Endothelial cell of umbilical vein (primary cell): Measurements from ENCODE around the gene LRP11.
A peak's percentile ranks its signal among the peaks of the same experiment; 100 is the strongest.

ENCODE experiments used
- CTCF ChIP-seq, 2 donors: IDR thresholded peaks; 1 replicate in 1 of 2; 2 replicates in 1 of 2; pipeline ENCODE4 v1.5.1; 2011; ENCODE audit warnings: low read length in 2 of 2, mild to moderate bottlenecking in 2 of 2, moderate library complexity in 2 of 2, control low read depth in 1 of 2, inconsistent platforms in 1 of 2, low read depth in 1 of 2; ENCODE audit not compliant: insufficient read depth in 1 of 2; ENCODE audit errors: extremely low read depth in 1 of 2
- EZH2 ChIP-seq: IDR thresholded peaks from 2 replicates; pipeline ENCODE4 v1.6.1; 2012; ENCODE audit warnings: borderline replicate concordance, low read depth, mild to moderate bottlenecking, moderate library complexity, low read length, inconsistent platforms; ENCODE audit not compliant: severe bottlenecking
- MAX ChIP-seq: IDR thresholded peaks from 2 replicates; pipeline ENCODE4 v1.6.1; 2011; ENCODE audit not compliant: insufficient read depth, insufficient read length
- POLR2A ChIP-seq: IDR thresholded peaks from 2 replicates; pipeline ENCODE4 v1.6.1; 2012; ENCODE audit warnings: low read depth, mild to moderate bottlenecking, control low read depth, low read length

GRCh38 chr6:149856256-149856994 is 7.7 kb downstream of the LRP11 start:
- TF ChIP-seq CTCF (IDR thresholded peaks at IDR 0.05; ENCODE audit: extremely low read depth in 1 of 2, insufficient read depth in 1 of 2, low read depth in 1 of 2, low read length in 2 of 2) (no peak), MAX (no peak), POLR2A (peak; percentile 13), EZH2 (no peak)
